Measurements from ENCODE around the gene MROH2B. TPM values are rescaled to one million over a fixed set of nuclear protein-coding genes. Genes with fewer than 3 reads are reported as not detected.
A peak's percentile ranks its signal among the peaks of the same experiment; 100 is the strongest.

The MROH2B gene
- total RNA-seq (not detected), polyA plus RNA-seq (not detected)
- long read RNA-seq, donor 1 = 0 reads
- long read RNA-seq, donor 2 = 0 reads
- long read RNA-seq, donor 3 = 0 reads
- long read RNA-seq, donor 4 = 0 reads
- long read RNA-seq, donor 5 = 0 reads
- long read RNA-seq, donor 6 = 0 reads
- long read RNA-seq, donor 7 = 0 reads
- long read RNA-seq, donor 8 = 0 reads
- long read RNA-seq, donor 9 = 0 reads
- long read RNA-seq, donor 10 = 0 reads

DNA sequence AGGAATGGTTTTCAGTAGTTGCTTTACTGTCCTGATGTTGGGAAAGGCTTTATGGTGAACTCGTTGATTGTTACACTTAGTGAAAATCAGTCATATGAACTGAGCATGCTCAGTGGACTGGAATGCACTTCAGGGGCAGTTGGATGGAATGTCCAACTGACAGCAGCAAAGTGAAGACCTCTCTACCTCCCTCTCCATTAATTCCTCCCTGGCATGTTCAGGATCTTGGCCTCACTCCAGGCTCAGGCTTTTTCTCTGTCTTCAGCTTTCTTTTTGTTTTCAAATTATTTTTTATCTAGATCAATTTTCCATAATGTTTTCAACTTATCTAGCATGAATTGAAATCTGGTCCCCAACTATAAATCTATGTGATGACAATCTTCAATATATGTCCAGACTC, at the start of gene MROH2B:
Gene MROH2B, minus strand, starts transcription at position 101 of the 400 bp plus-strand sequence. CDS start 490 bp downstream, outside the sequence.
- Histone ChIP-seq H3K27ac (no peak within 1 kb of the TSS), H3K9me3 (no peaks in the 10 kb centered on the region), H3K4me1 (no peaks in the 10 kb centered on the region), H3K4me3 (no peak within 1 kb of the TSS), H3K36me3 (no peaks in the 10 kb centered on the region), H3K27me3 (no peaks in the 10 kb centered on the region)
- intact Hi-C loops (cut with DNase I; ENCODE audit: low total_unique reads) = no loop called here
- DNase-seq = no peak
- TF ChIP-seq POLR2AphosphoS5 (IDR thresholded peaks at IDR 0.05) (no peak), EP300 (IDR thresholded peaks at IDR 0.05) (no peak), POLR2A (IDR thresholded peaks at IDR 0.05) (no peak)
- TF ChIP-seq, protein P1, sequence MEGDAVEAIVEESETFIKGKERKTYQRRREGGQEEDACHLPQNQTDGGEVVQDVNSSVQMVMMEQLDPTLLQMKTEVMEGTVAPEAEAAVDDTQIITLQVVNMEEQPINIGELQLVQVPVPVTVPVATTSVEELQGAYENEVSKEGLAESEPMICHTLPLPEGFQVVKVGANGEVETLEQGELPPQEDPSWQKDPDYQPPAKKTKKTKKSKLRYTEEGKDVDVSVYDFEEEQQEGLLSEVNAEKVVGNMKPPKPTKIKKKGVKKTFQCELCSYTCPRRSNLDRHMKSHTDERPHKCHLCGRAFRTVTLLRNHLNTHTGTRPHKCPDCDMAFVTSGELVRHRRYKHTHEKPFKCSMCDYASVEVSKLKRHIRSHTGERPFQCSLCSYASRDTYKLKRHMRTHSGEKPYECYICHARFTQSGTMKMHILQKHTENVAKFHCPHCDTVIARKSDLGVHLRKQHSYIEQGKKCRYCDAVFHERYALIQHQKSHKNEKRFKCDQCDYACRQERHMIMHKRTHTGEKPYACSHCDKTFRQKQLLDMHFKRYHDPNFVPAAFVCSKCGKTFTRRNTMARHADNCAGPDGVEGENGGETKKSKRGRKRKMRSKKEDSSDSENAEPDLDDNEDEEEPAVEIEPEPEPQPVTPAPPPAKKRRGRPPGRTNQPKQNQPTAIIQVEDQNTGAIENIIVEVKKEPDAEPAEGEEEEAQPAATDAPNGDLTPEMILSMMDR (IDR thresholded peaks at IDR 0.05) = no peak
- 71 to 97% (median 90%) methylated on average over 1 of the region's 1 CpG for WGBS, 5 donors

DNA sequence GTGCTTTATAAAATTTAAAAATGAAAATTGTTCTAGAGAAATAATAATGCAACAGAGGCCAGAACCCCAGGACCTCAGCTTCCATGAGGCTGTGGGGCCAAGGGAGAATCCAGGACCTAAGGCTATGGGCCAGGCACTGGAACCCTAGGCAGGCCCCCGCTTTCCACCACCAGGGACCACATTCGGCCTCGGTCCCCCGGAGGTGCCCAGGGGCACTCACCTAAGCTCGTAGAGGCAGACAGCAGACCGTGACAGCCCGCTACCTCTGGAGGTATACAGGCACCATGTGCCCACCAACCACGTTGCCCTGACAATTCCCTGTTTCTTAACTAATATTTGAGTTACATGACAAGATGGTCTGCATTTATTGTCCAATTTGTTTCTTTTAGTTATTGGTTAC, 49.5 kb upstream of the MROH2B start:
- no peak overlapping the region for H3K4me3 ChIP-seq
- WGBS, 5 donors = 85 to 95% (median 93%) methylated on average over 8 of the region's 8 CpGs
- H3K4me1 ChIP-seq = no peaks in the 10 kb centered on the region
- TF ChIP-seq POLR2AphosphoS5 (IDR thresholded peaks at IDR 0.05) (no peak), EP300 (IDR thresholded peaks at IDR 0.05) (no peak), POLR2A (IDR thresholded peaks at IDR 0.05) (no peak)
- TF ChIP-seq, protein P1 (IDR thresholded peaks at IDR 0.05) = no peak
- DNase-seq = no peak
- no peak overlapping the region for H3K27ac ChIP-seq
- H3K36me3 ChIP-seq = no peaks in the 10 kb centered on the region
- H3K27me3 ChIP-seq = no peaks in the 10 kb centered on the region
- intact Hi-C loops (cut with DNase I; ENCODE audit: low total_unique reads) = no loop called here
- H3K9me3 ChIP-seq = no peaks in the 10 kb centered on the region

- H3K9me3 ChIP-seq = no peaks in the 10 kb centered on the region
- DNase-seq = no peak
- H3K4me3 ChIP-seq = no peak overlapping the region
- WGBS, 5 donors = 91 to 95% (median 94%) methylated on average over 3 of the region's 3 CpGs
- intact Hi-C loops (cut with DNase I; ENCODE audit: low total_unique reads) = no loop called here
- no peaks in the 10 kb centered on the region for H3K36me3 ChIP-seq
- H3K4me1 ChIP-seq = no peaks in the 10 kb centered on the region
- TF ChIP-seq, protein P1 (IDR thresholded peaks at IDR 0.05) = no peak
- no peak for TF ChIP-seq EP300 (IDR thresholded peaks at IDR 0.05)
- TF ChIP-seq POLR2AphosphoS5 (IDR thresholded peaks at IDR 0.05) = no peak
- no peak for TF ChIP-seq POLR2A (IDR thresholded peaks at IDR 0.05)
- H3K27ac ChIP-seq = no peak overlapping the region
- no peaks in the 10 kb centered on the region for H3K27me3 ChIP-seq
Observed at GRCh38 chr5:41118177-41118576, 47.0 kb upstream of the MROH2B start.

DNA sequence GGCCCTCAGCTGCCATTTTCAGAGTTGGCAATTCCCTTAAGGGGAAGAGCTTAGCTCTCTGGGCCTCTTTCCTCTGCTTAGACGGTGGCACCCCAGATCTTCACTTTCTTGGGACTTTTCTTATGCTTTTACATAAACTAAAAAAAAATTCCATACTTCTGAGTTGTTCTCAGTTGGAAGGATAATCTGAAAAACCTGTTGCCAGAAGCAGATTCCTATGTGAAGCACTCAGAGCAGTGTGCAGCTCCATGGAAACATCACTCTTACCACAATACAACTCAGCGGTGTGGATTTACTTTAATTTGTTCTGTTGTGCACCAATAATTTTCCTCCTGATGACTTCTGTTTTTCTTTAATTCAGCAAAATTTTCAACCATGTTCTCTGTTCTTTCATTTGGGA, 44.1 kb upstream of the MROH2B start:
- H3K27ac ChIP-seq = no peak overlapping the region
- no peak overlapping the region for H3K4me3 ChIP-seq
- TF ChIP-seq EP300 (IDR thresholded peaks at IDR 0.05) (no peak), POLR2A (IDR thresholded peaks at IDR 0.05) (no peak), POLR2AphosphoS5 (IDR thresholded peaks at IDR 0.05) (no peak)
- TF ChIP-seq, protein P1 (IDR thresholded peaks at IDR 0.05) = no peak
- no peaks in the 10 kb centered on the region for H3K27me3 ChIP-seq
- intact Hi-C loops (cut with DNase I; ENCODE audit: low total_unique reads) = no loop called here
- no peaks in the 10 kb centered on the region for H3K9me3 ChIP-seq
- H3K36me3 ChIP-seq = no peaks in the 10 kb centered on the region
- H3K4me1 ChIP-seq = no peaks in the 10 kb centered on the region
- DNase-seq = peak in 1 of 2 donors; percentile 7
- WGBS, 5 donors = 68 to 88% (median 82%) methylated on average over 2 of the region's 2 CpGs
